Breast epithelium (tissue), 3 donors: Measurements from ENCODE around the gene SERAC1.

Experiments used
- CTCF ChIP-seq, 3 donors: fragments of 450-650 bp; IDR thresholded peaks; one replicate each; pipeline ENCODE4 v1.5.1; 2016 to 2017; ENCODE audit warnings: antibody characterized with exemption in 3 of 3, mild to moderate bottlenecking in 3 of 3, moderate library complexity in 3 of 3
- POLR2A ChIP-seq: fragments of 450-650 bp; IDR thresholded peaks from one replicate; pipeline ENCODE4 v1.6.1; 2016; ENCODE audit warnings: antibody characterized with exemption, mild to moderate bottlenecking, moderate library complexity
- POLR2AphosphoS5 ChIP-seq, 3 donors: sonication (generic); formaldehyde crosslinking; IDR thresholded peaks; one replicate each; pipeline ENCODE4 v1.6.1; 2017; ENCODE audit warnings: antibody characterized with exemption in 3 of 3

DNA sequence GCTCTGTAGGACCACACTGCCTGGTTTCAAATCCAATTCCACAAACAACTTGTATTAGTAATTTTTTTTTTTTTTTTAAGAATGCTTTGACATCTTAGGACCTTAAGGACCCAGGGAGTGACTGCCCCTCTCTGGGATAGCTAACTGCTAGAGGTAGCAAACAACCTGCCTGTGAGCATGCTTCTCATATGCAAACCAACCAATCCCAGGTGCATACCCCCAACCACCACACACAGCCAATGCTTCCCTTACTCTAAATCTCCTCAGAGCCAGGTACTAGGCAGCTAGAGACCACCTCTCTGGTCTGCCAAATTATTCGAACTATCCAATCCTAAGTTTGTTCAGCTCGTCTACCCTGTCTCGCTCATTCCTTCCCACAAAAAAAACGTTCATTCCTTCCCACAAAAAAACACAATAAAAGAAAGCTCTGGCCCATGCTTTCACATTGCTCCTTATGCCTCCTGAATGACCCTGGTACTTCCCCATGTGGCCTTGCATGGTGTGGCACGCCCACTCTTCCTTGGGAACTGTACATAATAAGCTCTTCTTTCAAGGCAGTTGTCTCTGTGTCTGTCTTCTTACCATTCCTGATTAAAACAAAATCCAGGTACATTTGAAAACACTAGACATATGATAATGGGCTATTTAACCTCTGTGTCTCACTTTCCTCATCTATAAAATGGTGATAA lies 6.4 kb downstream of the SERAC1 start:
- no peak for TF ChIP-seq CTCF (IDR thresholded peaks at IDR 0.05)
- TF ChIP-seq POLR2A = no peak
- no peak for TF ChIP-seq POLR2AphosphoS5 (IDR thresholded peaks at IDR 0.05)
